ENCODE data around the gene COMMD1. TPM values are rescaled to one million over a fixed set of nuclear protein-coding genes. Genes with fewer than 3 reads are reported as not detected.

COMMD1 gene
- total RNA-seq, 1 experiment from 2014 or later = 41.4 TPM

GRCh38 chr2:62177392-62178049 lies 272.0 kb downstream of the COMMD1 start:
- Histone ChIP-seq H3K27me3 (replicated peaks; ENCODE audit: insufficient read depth, low read depth, low read length, poor library complexity) (no peaks in the 10 kb centered on the region), H3K36me3 (ENCODE audit: insufficient read depth, low read length, poor library complexity, severe bottlenecking) (no peaks in the 10 kb centered on the region), H3K27ac (ENCODE audit: low read depth, low read length, poor library complexity, severe bottlenecking) (no peak overlapping the region), H3K4me3 (ENCODE audit: low read depth, low read length, poor library complexity, severe bottlenecking) (no peak overlapping the region), H3K4me1 (ENCODE audit: insufficient read depth, low read length, poor library complexity, severe bottlenecking) (no peaks in the 10 kb centered on the region), H3K9me3 (ENCODE audit: low read depth, low read length, poor library complexity, severe bottlenecking) (no peaks in the 10 kb centered on the region)
- CTCF ChIA-PET = no interaction called here
- intact Hi-C loops (cut with micrococcal nuclease; ENCODE audit: unreplicated experiment) = no loop called here
- BruUV-seq (replicated peaks) = no TSS peak
- TF ChIP-seq EZH2 (IDR thresholded peaks at IDR 0.05; ENCODE audit: borderline replicate concordance, low read depth, low read length, poor library complexity, severe bottlenecking) = no peak
- no peak for TF ChIP-seq CTCF (conservative IDR thresholded peaks at IDR 0.05; ENCODE audit: low read depth, low read length)
- POLR2A ChIA-PET (ENCODE audit: low non-redundant PET) = no interaction called here
- no peak for DNase-seq (ENCODE audit: low spot score)

GRCh38 chr2:62178741-62179271 lies 273.3 kb downstream of the COMMD1 start:
- Histone ChIP-seq H3K27me3 (replicated peaks; ENCODE audit: insufficient read depth, low read depth, low read length, poor library complexity) (no peaks in the 10 kb centered on the region), H3K4me3 (ENCODE audit: low read depth, low read length, poor library complexity, severe bottlenecking) (no peak overlapping the region), H3K27ac (ENCODE audit: low read depth, low read length, poor library complexity, severe bottlenecking) (no peak overlapping the region), H3K9me3 (ENCODE audit: low read depth, low read length, poor library complexity, severe bottlenecking) (no peaks in the 10 kb centered on the region), H3K36me3 (ENCODE audit: insufficient read depth, low read length, poor library complexity, severe bottlenecking) (no peaks in the 10 kb centered on the region), H3K4me1 (ENCODE audit: insufficient read depth, low read length, poor library complexity, severe bottlenecking) (no peaks in the 10 kb centered on the region)
- ChIA-PET POLR2A (ENCODE audit: low non-redundant PET) (no interaction called here), CTCF (no interaction called here)
- no peak for TF ChIP-seq EZH2 (IDR thresholded peaks at IDR 0.05; ENCODE audit: borderline replicate concordance, low read depth, low read length, poor library complexity, severe bottlenecking)
- TF ChIP-seq CTCF (conservative IDR thresholded peaks at IDR 0.05; ENCODE audit: low read depth, low read length) = no peak
- BruUV-seq (replicated peaks) = no TSS peak
- no peak for DNase-seq (ENCODE audit: low spot score)
- intact Hi-C loops (cut with micrococcal nuclease; ENCODE audit: unreplicated experiment) = no loop called here

DNA sequence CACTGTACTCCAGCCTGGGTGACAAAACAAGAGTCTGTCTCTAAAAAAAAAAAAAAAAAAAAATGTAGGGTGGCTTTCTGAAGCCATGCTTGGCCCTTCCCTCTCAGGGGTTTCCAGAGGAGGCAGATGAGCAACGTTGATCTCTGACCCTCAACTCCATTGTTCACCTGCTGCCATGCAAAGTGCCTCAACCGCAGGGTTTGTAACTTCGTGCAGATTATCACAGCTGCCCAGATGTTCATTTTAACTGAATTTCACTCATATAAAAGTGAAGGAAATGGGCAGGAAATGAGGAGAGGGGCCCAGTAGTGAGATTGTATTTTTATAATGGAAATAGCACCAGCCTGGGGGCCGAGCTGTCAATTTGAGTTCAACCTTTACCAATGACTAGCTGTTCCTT lies 275.5 kb downstream of the COMMD1 start:
- POLR2A ChIA-PET (ENCODE audit: low non-redundant PET) = no interaction called here

More for the DNA sequence above, 275.5 kb downstream of the COMMD1 start:
- intact Hi-C loops (cut with micrococcal nuclease; ENCODE audit: unreplicated experiment) = no loop called here
- DNase-seq (ENCODE audit: low spot score) = no peak
- Histone ChIP-seq H3K27ac (ENCODE audit: low read depth, low read length, poor library complexity, severe bottlenecking) (no peak overlapping the region), H3K4me3 (ENCODE audit: low read depth, low read length, poor library complexity, severe bottlenecking) (no peak overlapping the region), H3K9me3 (ENCODE audit: low read depth, low read length, poor library complexity, severe bottlenecking) (no peaks in the 10 kb centered on the region), H3K27me3 (replicated peaks; ENCODE audit: insufficient read depth, low read depth, low read length, poor library complexity) (no peaks in the 10 kb centered on the region), H3K4me1 (ENCODE audit: insufficient read depth, low read length, poor library complexity, severe bottlenecking) (no peaks in the 10 kb centered on the region), H3K36me3 (ENCODE audit: insufficient read depth, low read length, poor library complexity, severe bottlenecking) (no peaks in the 10 kb centered on the region)
- no TSS peak for BruUV-seq (replicated peaks)
- CTCF ChIA-PET = no interaction called here
- TF ChIP-seq EZH2 (IDR thresholded peaks at IDR 0.05; ENCODE audit: borderline replicate concordance, low read depth, low read length, poor library complexity, severe bottlenecking) (no peak), CTCF (conservative IDR thresholded peaks at IDR 0.05; ENCODE audit: low read depth, low read length) (no peak)

All from A673 (cell line).